DMS 273 (cell line): ENCODE measurements around the gene EHMT1.

Experiments
- DNase-seq: peaks from one replicate; lab custom pipeline; 2025; ENCODE audit not compliant: unreplicated experiment; lab: John Stamatoyannopoulos, UW

The EHMT1 gene

DNA sequence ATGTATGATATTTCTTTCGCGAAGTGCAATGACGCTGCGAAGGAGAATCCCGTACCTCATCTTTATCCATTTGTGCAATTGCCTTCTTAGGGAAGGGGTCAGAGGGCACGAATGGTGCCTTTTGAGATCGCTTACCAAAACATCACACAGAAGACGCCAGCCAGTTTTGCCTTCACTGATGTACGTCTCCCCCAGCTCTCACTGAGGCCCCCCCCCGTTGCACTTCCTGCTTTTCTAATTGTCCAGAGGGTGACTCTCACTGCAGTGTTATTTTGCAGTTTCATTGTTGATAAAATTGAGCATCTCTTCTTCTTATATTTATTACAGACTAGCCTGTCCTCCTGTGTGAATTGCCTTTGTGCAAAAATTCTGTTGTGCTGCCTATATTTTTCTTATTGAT is 219.8 kb downstream of the EHMT1 start:
- no peak for DNase-seq

- DNase-seq = no peak
Measured at GRCh38 chr9:137843355-137843754, 224.6 kb downstream of the EHMT1 start.

- DNase-seq = no peak
Measured at GRCh38 chr9:137851516-137852267, 232.9 kb downstream of the EHMT1 start.

DNA sequence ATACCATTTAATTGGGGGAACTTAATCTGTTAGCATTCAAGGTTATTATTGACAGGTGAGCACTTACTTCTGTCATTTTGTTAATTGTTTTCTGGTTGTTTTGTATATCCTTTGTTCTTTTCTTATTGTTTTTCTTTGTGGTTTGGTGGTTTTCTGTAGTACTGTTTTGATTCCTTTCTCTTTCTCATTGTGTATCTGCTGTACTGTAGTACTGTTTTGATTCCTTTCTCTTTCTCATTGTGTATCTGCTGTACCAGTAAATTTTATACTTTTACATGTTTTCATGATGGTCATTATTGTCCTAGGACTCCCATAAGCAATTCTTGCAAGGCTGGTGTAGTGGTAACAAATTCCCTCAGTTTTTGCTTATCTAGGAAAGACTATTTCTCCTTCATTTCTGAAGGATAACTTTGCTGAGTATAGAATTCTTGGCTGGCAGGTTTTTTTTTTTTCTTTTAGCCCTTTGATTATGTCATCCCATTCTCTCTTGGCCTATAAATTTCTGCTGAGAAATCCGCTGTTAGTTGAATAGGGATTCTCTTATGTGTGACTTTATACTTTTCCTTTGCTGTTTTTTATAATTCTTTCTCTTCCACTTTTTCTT is 234.7 kb downstream of the EHMT1 start:
- no peak for DNase-seq

DNA sequence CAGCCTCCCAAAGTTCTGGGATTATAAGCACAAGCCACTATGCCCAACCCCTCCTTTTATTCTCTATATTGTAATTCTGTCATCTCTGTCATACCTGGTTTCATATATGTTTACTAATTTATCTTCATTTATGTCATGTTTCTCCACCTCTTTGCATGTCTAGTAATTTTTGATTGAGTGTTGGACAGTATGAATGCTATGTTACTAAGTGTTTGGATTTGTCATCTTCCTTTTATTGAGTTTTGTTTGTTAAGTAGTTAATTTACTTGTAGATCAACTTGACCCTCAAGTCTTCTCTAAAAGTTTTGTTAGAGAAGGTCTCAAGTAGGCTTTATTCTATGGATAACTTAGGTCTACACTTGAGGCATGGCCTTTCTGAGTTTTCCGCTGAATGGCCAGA is 241.6 kb downstream of the EHMT1 start:
- no peak for DNase-seq

GRCh38 chr9:137865581-137866145 is 246.9 kb downstream of the EHMT1 start:
- DNase-seq = no peak

DNA sequence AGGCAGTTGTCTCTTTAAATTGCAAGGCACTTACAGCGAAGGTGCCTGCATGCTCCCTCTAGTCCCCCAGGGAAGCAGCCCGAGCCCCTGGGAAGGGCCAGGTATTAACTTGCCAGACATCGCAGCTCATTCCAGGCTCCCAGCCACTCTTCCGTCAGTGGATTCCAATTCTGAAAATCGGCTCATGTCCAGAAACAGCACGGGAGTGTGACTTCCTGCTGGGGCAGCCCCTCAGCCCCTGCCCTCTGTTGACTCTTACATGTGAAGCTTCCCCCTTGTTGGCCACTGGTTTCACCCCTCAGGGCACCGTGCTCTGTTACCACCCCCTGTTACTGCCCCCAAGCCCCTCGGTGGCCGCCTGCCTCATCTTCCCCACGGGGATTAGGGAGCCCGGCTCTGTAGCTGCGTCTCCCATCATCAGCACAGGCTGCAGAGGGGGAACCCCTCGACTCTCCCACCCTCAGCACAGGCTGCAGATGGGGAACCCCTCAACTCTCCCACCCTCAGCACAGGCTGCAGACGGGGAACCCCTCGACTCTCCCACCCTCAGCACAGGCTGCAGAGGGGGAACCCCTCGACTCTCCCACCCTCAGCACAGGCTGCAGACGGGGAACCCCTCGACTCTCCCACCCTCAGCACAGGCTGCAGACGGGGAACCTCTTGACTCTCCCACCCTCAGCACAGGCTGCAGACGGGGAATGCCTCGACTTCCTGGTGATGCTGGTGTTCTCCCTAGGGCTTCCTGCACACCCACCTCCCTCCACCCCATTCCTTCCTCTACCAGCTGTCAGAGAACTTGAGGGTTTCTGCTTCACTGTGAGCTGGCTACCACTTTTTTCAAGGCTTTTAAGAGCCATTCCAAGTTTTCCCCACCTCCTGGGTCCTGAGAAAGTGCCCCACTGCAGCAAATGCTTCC is 247.7 kb downstream of the EHMT1 start:
- no peak for DNase-seq

GRCh38 chr9:137870432-137870831 is 251.6 kb downstream of the EHMT1 start:
- no peak for DNase-seq

DNA sequence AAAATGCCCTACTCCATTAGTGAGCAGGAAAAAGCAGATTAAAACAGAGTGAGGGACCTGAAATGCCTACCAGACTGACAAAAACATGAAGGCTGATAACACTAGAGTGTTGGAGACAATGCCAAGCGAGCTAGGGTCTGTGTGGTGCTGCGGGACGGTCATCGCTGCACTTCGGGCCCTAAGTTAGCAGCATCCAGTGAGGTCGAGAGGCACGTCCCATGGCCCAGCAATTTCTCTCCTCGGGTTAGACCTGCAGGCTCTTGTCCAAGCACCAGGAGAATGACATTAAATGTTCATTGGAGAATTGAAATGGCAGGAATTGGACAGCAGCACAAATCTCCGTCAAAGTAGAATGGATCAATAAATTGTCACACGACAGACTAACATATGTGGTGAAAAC is 253.5 kb downstream of the EHMT1 start:
- no peak for DNase-seq

DNA sequence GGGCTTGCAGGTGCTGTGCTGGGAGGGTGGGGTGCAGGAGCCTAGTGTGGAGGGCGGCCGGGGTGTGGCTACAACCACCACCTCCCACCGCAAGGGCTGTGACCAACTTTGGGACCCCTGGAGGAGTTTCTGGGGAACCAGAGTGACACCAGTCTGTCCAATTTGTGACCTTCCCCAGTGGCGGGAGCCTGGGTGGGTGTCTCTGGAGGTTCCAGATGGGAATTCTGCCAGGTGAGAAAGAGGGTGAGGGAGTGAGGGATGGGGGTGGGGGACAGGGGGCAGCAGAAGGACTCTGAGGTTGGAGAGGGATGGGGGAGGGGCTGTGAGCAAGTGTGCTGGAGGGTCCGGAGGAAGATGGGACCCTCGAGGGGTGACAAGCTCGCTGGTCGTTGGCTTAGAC is 254.6 kb downstream of the EHMT1 start:
- no peak for DNase-seq

GRCh38 chr9:137873858-137874362 is 255.1 kb downstream of the EHMT1 start:
- DNase-seq = no peak

GRCh38 chr9:137875354-137875753 is 256.5 kb downstream of the EHMT1 start:
- no peak for DNase-seq

DNA sequence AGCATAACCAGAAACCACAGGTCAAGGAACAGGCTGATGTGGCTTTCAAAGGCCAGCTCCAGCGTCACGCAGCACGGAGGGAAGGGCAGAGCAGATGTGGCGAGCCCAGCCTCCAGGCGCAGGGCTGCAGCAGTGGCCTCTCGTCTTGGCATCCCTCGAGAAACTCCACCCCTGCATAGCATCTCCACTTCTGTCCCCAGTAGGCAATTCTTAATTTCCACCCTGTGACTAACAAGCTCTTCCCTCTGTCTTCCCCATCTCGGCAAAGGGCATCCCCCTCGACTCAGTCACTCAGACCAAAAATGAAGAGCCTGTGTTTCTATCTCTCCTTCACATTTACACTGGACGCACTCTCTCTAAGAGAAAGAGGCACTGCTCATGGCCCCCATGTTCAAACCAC is 257.0 kb downstream of the EHMT1 start:
- DNase-seq = no peak

GRCh38 chr9:137876269-137876668 is 257.5 kb downstream of the EHMT1 start:
- DNase-seq = no peak

DNA sequence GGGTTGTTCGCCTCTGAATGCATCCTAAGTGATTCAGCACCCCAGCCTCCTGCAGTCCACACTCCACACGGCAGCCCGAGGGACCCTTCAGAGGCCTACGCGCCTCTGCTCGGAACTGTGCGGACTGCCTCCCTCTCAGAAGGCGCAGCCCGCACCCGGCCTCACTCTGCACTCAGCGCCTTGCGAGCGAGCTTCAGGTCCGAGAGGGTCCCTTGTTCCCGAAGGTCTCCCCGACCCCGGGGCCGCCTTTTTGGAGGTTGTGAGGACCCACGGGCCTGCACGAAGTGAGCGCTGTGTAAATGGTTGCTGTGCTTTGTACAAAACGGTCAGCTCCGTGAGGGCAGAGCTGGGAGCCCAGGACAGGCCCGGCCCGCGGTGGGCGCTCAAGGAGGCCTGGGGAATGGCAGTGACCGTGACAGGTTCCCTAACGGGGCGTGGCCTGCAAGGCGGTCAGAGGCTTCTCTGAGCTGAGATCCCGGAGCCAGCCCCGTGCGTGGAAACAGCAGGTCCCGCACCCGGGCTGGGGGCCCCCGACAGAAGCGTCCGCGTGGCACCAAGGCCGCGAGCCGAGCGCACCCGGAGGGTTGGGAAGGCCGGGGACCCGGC is 258.1 kb downstream of the EHMT1 start:
- DNase-seq = no peak

- DNase-seq = peak; percentile 73
Measured at GRCh38 chr9:137877506-137878122, 258.8 kb downstream of the EHMT1 start, which contains the start of gene CACNA1B. CACNA1B (plus strand) TSS chr9:137877782; CDS start chr9:137877934, 152 bp downstream.

- DNase-seq = peak; percentile 74
Measured at GRCh38 chr9:137878146-137878941, 259.5 kb downstream of the EHMT1 start.

DNA sequence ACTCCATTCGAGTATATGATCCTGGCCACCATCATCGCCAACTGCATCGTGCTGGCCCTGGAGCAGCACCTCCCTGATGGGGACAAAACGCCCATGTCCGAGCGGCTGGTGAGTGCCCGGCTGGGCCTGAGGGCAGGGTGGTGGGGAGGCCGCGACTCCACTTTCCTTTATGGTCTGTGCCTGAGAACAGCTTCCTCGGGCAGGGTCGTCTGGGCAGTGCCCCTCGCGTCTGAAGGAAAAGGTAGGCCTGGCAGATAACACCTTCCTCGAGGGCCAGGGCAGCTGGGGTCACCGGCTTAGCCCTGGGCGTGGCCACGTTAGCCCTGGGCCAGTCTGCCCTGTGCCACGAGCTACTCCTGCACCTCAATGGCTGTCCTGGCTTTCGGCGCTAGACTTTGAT is 260.2 kb downstream of the EHMT1 start:
- no peak for DNase-seq

GRCh38 chr9:137879566-137880150 is 260.9 kb downstream of the EHMT1 start:
- no peak for DNase-seq
